ENCODE data around the gene NR1I3. TPM values are rescaled to one million over a fixed set of nuclear protein-coding genes. Genes with fewer than 3 reads are reported as not detected.

Gene NR1I3
- total RNA-seq, 2 experiments from 2014 or later: not detected

DNA sequence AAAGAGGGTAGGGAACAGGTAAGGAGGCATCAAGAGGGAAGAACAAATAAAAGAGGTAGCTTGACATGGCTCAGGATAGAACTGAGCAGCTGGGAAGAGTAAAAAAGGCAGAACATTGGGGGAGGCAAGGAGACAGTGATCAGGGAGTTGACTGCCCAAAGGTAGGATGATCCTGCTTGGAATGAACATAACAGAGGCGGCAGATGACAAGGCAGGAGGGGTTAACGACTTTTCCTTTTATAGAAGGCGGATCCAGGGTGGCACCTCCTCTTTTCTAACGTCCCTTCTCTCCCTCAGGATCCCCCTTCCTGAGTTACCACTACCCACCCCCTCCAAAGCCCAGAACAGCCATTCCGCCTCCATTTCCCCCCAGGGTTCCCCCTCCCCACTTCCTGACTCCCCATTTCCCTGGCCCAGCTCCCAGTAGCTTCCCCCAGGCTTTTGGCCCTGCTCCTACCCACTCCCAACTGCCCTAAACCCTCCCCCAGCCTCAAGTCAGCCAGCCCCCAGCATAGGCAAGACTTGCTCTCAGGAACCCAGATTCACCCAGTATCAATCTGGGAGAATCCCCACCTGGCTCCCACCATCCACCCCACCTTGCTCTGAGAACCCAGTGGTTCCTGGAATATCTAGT is 38.4 kb downstream of the NR1I3 start:
- intact Hi-C loops (cut with micrococcal nuclease; ENCODE audit: unreplicated experiment): no loop called here
- Histone ChIP-seq H3K79me2 (ENCODE audit: insufficient read depth, low read depth, low read length) (peaks cover 4% of the 10 kb centered on the region; the same call in 1 of the 2 replicates), H3K9me2 (ENCODE audit: insufficient read depth, low read length) (no peaks in the 10 kb centered on the region), H3K4me2 (ENCODE audit: low read length) (no peak overlapping the region), H3K4me3 (ENCODE audit: low read depth, low read length, poor library complexity, severe bottlenecking) (no peak overlapping the region), H3K4me1 (ENCODE audit: insufficient read depth, low read length, poor library complexity, severe bottlenecking) (peaks cover 47% of the 10 kb centered on the region), H3K9me3 (ENCODE audit: low read length) (no peaks in the 10 kb centered on the region), H3K27ac (ENCODE audit: low read depth, low read length, poor library complexity, severe bottlenecking) (no peak overlapping the region), H4K20me1 (ENCODE audit: insufficient read depth, low read length) (no peaks in the 10 kb centered on the region), H2AFZ (ENCODE audit: low read length) (no peak overlapping the region; the same call in 1 of the 2 replicates), H3K36me3 (ENCODE audit: insufficient read depth, low read length) (peaks cover 11% of the 10 kb centered on the region)
- TF ChIP-seq, protein P1, sequence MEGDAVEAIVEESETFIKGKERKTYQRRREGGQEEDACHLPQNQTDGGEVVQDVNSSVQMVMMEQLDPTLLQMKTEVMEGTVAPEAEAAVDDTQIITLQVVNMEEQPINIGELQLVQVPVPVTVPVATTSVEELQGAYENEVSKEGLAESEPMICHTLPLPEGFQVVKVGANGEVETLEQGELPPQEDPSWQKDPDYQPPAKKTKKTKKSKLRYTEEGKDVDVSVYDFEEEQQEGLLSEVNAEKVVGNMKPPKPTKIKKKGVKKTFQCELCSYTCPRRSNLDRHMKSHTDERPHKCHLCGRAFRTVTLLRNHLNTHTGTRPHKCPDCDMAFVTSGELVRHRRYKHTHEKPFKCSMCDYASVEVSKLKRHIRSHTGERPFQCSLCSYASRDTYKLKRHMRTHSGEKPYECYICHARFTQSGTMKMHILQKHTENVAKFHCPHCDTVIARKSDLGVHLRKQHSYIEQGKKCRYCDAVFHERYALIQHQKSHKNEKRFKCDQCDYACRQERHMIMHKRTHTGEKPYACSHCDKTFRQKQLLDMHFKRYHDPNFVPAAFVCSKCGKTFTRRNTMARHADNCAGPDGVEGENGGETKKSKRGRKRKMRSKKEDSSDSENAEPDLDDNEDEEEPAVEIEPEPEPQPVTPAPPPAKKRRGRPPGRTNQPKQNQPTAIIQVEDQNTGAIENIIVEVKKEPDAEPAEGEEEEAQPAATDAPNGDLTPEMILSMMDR (conservative IDR thresholded peaks at IDR 0.05; ENCODE audit: low read length): no peak
- TF ChIP-seq EZH2phosphoT487 (IDR thresholded peaks at IDR 0.05; ENCODE audit: borderline replicate concordance, low read depth, low read length): no peak
- no TSS peak for BruUV-seq (replicated peaks)
- ChIA-PET CTCF (ENCODE audit: unreplicated experiment) (no interaction called here), POLR2A (no interaction called here)
- no peak for DNase-seq (ENCODE audit: low spot score)

DNA sequence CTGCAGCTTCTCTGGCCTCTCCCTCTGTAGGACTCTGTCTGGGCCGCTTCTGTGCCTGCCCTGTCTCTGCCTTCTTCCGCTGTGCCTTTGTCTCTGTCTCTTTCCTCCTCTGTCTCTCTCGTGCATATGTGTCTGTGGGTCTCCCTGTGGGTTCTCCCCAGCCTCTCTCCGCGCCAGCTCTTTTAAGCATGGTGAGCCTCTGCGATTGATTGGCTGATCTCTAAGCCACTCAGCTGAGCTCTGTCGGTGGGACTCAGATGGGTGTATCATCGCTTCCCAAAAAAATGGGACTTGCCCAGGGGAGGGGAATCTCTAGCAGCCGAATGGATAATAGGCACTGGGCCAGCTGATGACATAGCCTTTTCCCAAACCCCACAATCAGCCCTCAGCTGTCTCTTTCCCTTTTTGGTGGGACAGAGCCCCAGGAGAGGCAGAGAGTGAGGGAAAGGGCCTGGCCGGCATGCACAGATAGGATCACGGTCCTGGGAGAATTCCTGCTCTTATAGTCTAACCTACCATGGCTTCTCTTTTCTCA is 39.0 kb downstream of the NR1I3 start, which contains the start of gene ADAMTS4:
ADAMTS4 (minus strand) TSS at position 158 of the 535 bp plus-strand sequence. CDS start 427 bp downstream, outside the sequence.
- peaks cover 52% of the 10 kb centered on the region for H3K4me1 ChIP-seq (ENCODE audit: insufficient read depth, low read length, poor library complexity, severe bottlenecking)
- H3K9me3 ChIP-seq (ENCODE audit: low read length): no peaks in the 10 kb centered on the region
- H3K36me3 ChIP-seq (ENCODE audit: insufficient read depth, low read length): peaks cover 5% of the 10 kb centered on the region
- CTCF ChIA-PET (ENCODE audit: unreplicated experiment): no interaction called here
- intact Hi-C loops (cut with micrococcal nuclease; ENCODE audit: unreplicated experiment): no loop called here
- H3K27ac ChIP-seq (ENCODE audit: low read depth, low read length, poor library complexity, severe bottlenecking): no peak within 1 kb of the TSS
- H3K4me2 ChIP-seq (ENCODE audit: low read length): no peak within 1 kb of the TSS
- H4K20me1 ChIP-seq (ENCODE audit: insufficient read depth, low read length): no peaks in the 10 kb centered on the region
- H3K79me2 ChIP-seq (ENCODE audit: insufficient read depth, low read depth, low read length): peaks cover 4% of the 10 kb centered on the region; the same call in 1 of the 2 replicates
- no peak for TF ChIP-seq EZH2phosphoT487 (IDR thresholded peaks at IDR 0.05; ENCODE audit: borderline replicate concordance, low read depth, low read length)
- TF ChIP-seq, protein P1 (conservative IDR thresholded peaks at IDR 0.05; ENCODE audit: low read length): no peak
- no peak for DNase-seq (ENCODE audit: low spot score)
- H2AFZ ChIP-seq (ENCODE audit: low read length): no peak within 1 kb of the TSS
- no peaks in the 10 kb centered on the region for H3K9me2 ChIP-seq (ENCODE audit: insufficient read depth, low read length)
- POLR2A ChIA-PET: interaction anchor here (0.6 kb wide), 1 partner anchor 44 kb away, joined by 3 read pairs; no protein-coding TSS in a partner anchor
- no TSS peak for BruUV-seq (replicated peaks)
- H3K4me3 ChIP-seq (ENCODE audit: low read depth, low read length, poor library complexity, severe bottlenecking): no peak within 1 kb of the TSS
